T-helper 22 cell (primary cell): ENCODE measurements around the gene TM9SF4.

Experiments used
- DNase-seq: peaks from one replicate; pipeline ENCODE4 v3.0.0-alpha.2; 2020; ENCODE audit warnings: low read depth

The TM9SF4 gene

DNA sequence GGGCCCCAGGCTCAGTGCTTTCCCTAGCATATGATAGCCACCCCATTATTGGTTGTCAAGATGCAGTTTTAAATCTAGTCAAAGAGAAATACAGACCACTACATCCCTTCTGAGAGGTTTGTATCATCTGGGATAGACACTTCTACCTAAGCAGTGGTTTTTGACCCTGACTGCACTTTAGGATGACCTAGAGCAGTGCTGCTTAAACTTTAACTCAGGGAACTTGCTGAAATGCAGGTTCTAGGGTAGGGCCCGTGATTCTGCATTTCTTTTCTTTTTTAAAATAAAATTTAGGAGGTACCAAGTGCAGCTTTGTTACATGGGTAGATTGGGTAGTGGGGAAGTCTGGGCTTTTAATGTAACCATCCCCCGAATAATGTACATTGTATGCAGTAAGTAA, 18.7 kb downstream of the TM9SF4 start:
- DNase-seq: no peak

DNA sequence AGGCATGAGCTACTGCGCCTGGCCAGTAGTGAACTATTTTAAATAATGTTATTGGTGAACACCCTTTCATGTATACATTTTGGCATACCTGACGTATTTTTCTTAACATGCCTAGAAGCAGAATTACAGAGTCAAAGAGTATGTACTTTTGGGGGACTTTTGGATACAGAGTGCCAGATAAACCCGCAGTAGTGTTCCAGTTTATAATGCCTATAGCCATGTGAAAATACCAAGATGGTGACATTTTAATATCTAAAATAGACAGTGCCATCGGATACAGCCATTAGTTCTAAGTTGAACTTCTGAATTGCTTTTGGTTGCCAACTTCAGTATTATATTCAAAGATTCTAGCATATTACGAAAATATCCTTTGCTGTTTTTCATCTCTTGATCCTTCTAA, 20.3 kb downstream of the TM9SF4 start:
- DNase-seq: no peak

DNA sequence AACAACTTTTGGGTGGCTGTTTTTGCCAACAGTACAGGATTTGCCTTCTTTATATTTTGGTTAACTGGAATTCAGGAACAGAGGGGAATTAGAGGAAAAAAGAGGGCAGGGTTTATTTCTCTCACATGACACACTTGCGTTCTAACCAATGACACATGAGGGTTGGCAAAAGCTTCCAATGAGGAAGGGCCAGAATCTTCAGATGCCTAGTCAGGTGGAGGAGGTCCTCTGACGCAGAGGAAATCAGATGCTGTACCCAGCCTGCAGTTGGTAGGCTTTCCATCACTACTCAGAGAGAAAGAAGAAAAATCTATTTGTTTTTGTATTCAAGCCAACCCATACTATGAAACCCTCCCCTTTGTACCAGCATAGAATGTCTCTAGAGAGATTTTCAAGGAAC, 20.8 kb downstream of the TM9SF4 start:
- no peak for DNase-seq

DNA sequence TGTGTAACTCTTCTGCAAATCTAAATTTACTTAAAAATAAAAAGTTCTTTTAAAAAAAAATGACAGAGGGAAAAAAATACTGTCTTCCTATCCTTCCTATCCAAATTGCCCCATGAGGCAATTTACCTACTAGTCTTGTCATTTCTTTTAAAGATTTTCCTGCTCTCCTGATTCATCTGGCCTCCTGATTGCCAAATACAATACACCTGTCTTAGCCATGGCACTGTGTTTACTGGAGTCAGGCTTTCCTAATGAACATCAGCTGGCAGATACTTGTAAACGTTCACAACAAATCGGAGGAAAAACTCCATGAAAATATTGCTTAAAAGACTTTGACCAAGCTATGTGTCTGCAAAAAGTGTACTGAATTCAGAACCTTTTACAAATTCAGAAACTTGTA, 21.5 kb downstream of the TM9SF4 start:
- DNase-seq: no peak

DNA sequence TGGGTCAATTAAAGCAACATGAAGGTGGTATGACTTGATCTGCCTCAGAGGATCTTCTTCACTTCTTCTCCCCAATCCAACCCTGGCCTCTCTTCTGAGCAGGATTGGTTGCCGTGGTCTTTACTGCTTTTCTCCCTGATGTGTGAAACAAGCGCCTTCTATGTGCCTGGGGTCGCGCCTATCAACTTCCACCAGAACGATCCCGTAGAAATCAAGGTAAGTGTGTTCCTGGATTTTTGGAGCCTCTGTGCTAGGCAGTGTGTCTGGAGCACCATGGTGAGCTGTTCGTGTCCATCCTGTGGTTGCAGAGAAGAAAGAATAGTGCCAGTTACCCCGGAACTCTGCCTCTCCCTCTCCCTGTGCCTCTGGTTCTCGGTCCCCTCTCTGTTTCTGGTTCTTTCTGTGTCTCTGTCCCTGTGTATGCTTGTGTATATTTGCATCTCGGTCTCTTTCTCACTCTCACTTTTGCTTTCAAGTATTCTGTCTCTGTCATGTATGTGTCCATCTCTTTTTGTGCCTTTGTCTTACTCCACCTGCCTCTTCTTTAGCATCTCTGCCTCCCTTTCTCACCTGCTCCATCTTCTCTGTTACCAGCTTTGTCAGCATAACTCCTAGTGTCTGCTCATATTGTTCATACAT, 23.5 kb downstream of the TM9SF4 start:
- no peak for DNase-seq

DNA sequence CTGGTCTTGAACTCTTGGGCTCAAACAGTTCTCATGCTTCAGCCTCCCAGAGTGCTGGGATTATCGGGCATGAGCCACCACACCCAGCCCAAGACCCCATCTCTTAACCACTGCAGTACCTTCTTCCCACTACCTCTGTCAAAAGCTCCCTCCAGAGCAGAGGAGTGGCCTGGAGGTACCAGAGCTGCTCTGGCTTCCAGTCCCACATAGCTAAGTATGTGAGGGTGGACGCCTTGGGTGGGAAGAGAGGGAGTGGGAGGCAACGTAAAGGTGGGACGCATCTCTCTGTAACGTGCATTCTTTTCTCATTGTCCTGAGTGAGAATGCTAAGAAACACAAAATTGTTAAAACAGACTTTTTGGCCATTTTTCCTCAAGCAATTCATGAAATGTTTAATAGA, 24.5 kb downstream of the TM9SF4 start:
- DNase-seq: no peak

DNA sequence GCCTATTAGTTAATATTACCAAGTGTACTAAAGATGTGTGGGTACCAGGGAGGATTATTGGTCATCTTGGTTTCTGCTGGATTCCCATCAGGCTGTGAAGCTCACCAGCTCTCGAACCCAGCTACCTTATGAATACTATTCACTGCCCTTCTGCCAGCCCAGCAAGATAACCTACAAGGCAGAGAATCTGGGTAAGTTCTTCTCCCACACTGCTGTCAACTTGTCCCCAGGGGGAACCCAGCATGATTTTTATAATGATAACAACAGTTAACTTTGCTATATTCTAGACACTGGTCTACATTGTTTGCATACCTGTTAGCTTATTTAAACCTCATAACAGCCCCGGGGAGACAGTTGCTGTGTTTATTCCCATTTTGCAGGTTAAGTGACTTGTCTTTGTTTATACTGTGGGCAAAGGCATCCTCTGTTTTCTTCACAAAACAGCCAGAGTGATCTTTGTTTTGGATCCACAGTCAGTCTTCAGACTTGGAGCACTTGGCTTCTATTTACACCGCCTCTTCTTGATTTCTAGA, 26.5 kb downstream of the TM9SF4 start:
- no peak for DNase-seq

DNA sequence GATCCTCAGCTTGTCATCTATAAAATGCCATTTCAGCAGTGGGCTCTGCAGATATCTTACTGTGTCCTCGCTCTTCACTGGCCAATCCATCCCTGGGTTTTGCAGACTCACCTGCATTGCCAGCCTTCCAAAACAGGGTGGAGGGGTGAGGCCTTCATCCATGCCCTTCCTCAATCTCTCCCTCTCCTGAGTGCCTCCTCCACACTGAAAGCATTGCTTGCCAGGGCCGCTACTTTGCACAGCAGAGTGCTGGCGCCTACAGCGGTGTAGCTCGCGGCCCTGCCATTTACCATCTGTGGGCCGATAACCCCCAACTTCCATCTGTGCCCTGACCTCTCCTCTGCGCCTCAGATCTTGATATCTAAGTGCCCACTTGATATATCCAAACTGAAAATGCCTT, 29.4 kb downstream of the TM9SF4 start:
- DNase-seq: no peak

DNA sequence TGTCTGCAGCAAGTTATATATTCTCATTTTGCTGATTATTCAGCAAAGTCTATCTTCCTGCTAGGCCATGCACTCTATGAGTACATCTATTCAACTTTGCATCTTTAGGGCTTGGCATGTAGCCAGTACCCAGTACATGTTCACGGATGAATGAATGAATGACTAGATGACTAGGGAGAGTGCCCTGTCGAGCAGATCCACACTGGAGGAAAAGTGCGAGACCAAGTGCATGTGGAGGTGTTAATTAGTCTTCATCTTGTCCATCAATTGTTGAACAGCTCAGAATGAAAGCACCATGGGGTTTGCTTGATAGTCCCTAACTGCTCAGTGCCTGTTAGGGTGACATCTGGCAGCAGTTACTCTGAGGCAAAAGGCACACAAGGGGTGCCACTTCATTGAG, 30.4 kb downstream of the TM9SF4 start:
- DNase-seq: no peak

DNA sequence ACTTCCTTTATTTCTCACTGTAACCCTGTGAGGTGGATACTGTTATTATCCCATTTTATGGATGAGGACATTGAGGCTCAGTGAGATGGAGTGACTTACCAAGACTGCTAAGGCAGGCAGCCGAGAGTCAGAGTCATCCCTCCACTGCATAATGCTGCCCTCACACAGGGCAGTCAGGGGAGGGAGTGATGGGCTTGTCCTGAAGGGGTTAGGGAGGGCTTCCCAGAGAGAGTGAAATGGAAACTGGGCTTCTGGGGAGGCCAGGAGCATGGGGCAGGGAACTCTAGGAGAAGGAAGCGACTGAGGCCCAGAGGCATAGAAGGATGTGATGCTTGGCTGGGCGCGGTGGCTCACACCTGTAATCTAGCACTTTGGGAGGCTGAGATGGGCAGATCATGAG, 31.1 kb downstream of the TM9SF4 start:
- no peak for DNase-seq

DNA sequence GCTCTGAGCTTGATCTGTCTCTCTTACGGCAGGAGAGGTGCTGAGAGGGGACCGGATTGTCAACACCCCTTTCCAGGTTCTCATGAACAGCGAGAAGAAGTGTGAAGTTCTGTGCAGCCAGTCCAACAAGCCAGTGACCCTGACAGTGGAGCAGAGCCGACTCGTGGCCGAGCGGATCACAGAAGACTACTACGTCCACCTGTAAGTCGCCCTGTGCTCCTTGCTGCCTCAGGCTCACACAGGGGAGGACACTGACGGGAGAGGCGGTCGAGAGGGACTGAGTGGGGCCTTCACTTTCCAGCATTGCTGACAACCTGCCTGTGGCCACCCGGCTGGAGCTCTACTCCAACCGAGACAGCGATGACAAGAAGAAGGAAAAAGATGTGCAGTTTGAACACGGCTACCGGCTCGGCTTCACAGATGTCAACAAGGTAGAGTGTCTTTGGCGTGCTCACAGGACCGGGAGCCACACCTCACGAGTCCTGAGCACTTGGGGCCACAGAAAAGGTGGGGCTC, 32.0 kb downstream of the TM9SF4 start:
- DNase-seq: no peak

DNA sequence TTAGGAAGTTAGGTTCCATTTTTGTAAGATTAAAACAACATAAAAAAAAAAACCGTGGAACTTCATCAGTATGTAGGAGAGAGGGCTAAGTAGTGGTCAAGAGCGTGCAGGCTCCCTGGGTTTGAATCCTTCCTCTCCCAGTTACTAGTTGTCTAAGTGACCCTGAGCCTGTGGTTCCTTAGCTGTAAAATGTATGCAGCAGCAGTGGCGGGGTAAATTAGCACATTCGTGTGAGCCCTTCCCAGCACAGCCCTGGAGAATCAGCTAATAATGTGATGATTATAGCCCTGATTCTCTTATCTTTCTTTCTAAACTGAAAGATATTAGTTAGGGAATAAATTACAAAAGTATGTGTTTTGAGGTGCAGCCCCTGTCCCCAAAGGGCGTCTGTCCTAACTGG, 32.6 kb downstream of the TM9SF4 start:
- DNase-seq: no peak

DNA sequence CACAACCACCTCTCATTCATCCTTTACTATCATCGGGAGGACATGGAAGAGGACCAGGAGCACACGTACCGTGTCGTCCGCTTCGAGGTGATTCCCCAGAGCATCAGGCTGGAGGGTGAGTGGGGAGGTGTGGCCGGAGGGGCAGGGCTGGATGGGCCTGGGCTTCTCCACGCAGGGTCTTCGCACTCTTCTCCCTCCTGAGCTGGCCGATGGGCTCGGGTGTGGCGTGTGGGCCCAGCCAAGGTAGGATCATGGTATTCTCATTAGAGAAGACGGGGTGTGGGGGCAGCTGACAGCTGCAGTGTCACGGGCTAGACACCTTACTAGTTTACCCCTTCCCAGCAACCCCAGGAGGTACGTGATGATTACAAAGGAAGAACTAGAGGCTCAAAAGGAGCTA, 33.5 kb downstream of the TM9SF4 start:
- DNase-seq: no peak

DNA sequence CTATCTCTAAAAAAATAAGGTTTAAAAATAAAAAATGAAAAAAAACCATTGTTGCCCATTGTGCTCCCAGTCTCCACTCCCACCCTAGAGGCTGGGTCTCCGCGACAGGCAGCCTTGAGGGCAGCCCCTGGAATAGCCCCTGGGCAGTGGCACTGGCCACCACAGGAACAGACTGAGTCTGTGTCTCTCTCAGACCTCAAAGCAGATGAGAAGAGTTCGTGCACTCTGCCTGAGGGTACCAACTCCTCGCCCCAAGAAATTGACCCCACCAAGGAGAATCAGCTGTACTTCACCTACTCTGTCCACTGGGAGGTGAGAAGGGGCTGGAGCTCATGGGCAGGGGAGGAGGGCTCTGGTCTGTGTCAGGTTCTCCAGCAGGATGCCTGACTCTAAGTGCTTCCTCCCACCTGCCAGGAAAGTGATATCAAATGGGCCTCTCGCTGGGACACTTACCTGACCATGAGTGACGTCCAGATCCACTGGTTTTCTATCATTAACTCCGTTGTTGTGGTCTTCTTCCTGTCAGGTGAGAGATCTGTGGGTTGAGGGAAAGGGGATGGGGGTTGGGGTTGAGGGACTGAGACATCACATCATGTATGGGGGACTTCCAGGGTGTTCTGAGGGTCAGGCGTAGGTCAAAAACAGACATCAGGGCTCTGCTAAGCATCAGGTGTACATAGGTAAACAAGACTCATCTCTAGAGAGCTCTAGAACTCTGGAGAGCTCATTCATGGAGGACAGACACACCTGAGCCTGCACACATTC, 35.6 kb downstream of the TM9SF4 start:
- DNase-seq: no peak

DNA sequence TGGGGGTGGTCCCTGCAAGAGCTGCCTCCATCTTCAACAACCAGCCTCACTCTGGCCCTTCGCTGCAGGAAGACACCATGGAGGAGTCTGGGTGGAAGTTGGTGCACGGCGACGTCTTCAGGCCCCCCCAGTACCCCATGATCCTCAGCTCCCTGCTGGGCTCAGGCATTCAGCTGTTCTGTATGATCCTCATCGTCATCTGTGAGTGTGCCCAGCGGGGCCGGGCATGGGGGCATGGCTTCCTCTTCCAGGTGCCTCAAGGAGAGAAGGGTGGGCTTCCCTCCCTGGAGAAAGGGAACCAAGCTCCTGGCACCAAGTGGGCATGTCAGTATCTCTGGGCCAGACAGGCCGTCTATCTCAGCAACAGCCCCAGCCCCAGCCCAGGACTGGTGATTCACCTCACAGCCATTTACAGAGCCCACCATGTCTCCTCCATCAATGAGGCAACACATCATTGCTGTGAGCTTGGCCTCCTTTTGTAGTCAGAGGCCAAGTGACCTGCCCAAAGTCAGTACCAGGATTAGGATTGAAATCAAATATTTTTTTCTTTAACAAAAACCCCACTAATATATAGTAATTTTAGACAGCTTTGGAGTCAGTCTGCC, 40.2 kb downstream of the TM9SF4 start:
- DNase-seq: no peak

DNA sequence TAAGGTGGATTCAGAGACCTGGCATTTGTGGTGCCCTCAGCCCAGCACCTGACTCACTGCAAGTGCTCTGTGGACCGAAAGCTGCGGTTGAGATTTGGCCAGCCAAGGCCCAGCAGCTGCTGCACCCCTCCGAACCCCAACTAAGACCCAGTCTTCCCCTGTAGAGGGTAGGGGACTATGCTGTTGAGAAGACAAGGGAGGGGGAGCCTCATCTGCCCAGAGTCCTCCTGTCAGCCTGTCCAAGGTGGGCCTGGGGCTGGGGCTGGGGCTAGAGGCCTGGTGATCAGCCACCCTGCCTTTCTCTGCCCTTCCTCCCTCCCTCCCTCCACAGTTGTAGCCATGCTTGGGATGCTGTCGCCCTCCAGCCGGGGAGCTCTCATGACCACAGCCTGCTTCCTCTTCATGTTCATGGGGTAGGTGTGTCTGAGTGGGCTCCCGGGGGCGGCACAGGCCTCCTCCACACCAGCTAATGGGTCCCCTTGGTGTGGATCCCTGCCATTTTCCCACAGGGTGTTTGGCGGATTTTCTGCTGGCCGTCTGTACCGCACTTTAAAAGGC, 40.9 kb downstream of the TM9SF4 start:
- no peak for DNase-seq

DNA sequence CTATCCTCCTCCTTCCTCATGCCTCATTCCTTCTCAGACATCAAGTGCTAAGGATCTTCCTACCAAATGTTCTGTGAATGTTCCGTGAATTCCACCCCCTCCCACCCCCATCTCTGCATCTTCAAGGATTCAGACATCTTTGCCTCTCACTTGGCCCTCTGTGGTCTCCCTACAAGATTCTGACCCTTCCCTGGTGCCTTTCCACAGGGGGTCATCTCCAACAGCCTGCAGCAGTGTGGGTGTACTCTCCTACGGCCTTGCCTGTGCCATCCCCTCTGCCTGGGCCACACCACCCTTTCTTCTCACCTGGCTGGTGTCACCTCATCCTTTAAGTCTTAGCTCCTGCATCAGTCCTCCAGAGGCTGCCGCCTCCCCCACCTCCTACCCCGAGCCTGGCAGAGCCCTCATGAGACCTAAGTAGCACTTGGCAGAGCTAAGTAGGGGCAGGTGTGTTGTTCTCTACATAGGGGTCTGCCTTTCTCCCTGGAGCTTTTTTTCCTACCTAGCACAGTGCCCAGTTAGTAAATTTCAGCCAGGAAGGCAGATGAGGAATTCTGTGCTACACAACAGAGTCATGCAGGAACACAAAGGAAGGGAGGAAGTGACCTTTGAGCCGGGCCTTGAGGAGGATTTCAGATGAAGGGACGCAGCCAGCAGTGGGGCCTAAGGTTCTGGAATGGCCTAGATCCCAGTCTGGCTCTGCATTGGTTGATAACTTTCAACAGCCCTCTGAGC, 43.1 kb downstream of the TM9SF4 start:
- DNase-seq: no peak

DNA sequence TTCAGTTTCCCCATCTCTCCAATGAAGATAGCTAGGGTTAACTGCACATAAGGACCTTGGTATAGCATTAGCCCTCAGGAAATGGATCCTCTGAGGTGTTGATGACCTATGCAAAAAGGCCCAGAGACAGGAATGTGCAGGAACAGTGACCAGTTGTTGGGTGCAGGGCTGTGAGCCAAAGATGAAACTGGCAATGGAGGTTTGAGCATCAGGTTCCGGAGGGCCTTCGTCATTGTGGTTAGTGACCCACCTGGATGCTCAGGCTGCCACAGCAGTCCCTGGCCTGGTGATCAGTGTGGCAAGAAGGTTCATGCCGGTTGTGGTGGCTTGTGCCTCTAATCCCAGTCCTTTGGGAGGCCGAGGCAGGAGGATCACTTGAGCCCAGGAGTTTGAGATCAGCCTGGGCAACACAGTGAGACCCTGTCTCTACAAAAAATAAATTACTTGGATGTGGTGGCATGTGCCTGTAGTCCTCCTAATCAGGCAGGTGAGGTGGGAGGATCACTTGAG, 43.7 kb downstream of the TM9SF4 start:
- DNase-seq: no peak

DNA sequence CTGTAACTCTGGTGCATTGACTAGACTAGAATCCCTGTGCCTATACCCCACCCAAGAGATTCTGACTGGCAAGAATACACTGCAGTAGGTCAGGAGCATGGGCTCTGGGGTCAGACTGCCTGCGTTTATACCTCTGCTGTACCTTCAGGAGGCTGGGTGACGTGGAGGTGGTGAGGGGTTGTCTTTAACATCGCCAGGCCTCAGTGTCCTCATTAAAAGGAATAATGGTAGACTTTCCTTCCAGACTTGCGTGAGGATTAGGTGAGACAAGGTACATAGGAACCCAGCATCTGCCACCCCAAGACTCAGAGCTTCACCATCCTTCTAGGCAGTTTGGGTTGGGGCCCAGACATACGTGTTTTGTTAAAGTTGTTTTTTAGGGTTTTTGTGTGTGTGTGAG, 44.3 kb downstream of the TM9SF4 start:
- no peak for DNase-seq

DNA sequence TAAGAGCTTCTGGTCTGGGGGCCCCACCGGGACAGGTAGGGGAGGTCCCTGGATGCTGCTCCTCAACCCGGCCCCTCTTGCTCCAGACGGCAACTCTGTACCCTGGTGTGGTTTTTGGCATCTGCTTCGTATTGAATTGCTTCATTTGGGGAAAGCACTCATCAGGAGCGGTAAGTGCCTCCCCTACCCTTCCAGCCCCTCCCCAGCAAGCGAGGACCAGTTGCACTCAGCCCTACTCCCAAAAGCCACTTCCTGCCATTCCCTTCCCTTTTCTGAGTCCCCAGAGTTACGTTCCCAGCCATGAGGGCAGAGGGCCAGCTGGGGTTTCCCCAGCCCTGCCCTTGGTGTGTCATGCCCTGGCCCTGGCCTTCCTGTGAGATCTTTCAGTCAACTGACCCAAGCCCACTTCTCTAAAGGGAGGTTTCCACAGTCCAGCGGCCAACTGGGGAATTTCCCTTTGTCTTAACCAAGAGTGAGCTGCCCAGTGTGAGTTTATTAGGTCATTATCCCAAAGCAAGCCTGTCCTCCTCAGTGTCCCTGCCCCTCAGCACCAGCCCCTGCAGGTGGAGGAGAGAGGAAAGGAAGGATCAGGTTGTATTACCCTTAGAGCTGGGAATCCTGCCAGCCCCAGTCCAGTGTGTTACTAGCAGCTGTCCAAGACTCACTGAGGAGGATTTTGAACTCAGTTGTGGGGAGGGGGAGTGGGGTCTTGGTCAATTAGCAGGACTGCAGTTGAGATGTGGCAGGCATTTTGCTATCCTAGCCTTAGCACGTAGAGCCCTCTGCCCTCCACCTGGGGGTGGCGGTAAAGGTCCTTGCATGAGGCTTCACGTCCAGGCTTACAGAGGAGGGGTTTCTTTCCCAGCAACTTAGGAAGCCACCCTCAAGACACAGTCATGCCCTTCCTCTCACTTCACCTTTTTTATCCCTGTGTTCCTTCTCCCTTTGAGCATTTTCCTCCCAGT, 45.8 kb downstream of the TM9SF4 start:
- no peak for DNase-seq

DNA sequence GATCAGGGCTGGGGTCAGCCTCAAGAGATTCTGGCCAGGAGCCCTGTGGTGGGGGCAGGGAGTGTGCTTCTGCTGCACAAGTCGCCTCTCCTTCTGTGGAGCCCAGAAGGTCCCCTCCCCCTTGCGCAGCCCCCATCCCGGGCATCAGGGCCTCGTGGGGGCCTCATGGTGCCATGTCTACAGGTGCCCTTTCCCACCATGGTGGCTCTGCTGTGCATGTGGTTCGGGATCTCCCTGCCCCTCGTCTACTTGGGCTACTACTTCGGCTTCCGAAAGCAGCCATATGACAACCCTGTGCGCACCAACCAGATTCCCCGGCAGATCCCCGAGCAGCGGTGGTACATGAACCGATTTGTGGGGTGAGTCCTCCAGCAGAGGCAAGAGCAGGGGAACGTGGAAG, 48.1 kb downstream of the TM9SF4 start:
- no peak for DNase-seq
